ENCODE measurements around the gene NUMBL.

The NUMBL gene

DNA sequence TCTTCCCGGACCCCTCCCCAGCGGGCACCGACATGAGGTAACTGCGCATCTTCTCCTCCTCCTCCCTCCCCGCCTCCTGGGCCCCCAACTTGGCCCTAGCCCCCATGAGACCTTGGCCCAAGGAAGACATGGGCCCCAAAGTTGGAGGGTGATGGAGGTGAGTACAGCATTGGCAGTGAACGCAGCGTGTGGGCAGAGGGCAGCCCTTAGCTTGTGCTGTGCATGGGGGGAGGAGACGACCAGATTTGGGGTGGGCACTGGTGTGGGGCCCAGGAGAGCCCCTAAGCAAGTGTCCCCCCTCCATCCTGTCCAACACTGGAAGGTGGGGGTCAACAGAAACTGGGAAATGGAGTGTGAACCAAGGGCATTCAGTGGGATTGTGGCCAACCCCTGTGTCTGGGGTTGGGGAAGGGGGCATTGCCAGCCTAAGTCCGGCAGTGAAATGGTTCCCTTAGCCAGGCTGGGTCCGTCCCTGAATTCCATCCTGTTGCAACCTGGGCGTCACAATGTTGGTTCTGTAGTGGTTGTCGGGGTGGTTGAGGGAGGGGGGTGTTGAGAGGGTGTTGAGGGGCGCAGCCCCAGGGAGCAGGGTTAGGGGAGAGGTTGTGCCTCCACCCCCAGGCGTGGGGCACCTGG is 23.5 kb downstream of the NUMBL start:
- TF ChIP-seq, protein P1, sequence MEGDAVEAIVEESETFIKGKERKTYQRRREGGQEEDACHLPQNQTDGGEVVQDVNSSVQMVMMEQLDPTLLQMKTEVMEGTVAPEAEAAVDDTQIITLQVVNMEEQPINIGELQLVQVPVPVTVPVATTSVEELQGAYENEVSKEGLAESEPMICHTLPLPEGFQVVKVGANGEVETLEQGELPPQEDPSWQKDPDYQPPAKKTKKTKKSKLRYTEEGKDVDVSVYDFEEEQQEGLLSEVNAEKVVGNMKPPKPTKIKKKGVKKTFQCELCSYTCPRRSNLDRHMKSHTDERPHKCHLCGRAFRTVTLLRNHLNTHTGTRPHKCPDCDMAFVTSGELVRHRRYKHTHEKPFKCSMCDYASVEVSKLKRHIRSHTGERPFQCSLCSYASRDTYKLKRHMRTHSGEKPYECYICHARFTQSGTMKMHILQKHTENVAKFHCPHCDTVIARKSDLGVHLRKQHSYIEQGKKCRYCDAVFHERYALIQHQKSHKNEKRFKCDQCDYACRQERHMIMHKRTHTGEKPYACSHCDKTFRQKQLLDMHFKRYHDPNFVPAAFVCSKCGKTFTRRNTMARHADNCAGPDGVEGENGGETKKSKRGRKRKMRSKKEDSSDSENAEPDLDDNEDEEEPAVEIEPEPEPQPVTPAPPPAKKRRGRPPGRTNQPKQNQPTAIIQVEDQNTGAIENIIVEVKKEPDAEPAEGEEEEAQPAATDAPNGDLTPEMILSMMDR (IDR thresholded peaks at IDR 0.05; ENCODE audit: low read depth, low read length, missing control alignments): no peak
- no peak overlapping the region for H3K4me3 ChIP-seq (ENCODE audit: low read depth, low read length)
- no peak for DNase-seq (ENCODE audit: low read depth)

DNA sequence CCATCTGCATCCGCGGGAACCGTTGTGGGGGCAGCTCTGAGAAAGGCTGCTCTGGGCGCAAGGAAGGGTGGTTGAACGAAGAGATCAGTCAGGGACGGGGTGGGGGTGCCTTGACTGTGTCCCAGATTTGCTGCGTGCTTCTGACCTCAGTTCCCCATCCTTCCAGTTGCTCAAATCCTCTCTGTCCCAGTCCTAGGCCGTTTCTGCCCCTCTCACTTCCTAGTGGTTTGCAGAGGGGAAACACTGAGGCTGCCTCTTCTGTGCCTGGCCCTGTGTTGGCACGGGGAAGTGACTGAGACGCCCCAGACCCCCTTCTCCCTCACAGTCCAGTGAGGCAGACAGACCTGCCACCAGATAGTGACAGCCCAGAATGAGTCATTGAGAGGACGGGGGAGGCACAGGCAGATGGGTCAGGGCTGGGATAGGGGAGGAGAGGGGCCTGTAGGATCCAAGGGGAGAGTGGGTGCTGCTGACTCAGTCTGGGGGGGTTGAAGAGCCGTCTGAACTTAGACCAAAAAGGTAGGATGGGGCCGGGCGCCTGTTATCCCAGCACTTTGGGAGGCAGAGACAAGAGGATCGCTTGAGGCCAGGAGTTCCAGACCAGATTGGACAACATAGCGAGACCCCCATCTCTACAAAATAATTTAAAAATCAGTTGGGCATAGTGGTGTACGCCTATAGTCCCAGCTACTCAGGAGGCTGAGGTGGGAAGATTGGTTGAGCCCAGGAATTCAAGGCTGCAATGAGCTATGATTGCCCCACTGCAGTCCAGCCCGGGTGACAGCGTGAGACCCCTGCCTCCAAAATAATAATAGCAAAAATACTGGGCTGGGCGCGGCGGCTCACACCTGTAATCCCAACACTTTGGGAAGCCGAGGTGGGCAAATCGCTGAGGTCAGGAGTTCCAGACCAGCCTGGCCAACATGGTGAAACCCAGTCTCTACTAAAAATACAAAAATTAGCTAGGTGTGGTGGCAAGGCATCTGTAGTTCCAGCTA is 26.5 kb downstream of the NUMBL start:
- peak overlapping the region; percentile 58 for H3K4me3 ChIP-seq (ENCODE audit: low read depth, low read length)
- TF ChIP-seq, protein P1 (IDR thresholded peaks at IDR 0.05; ENCODE audit: low read depth, low read length, missing control alignments): no peak
- no peak for DNase-seq (ENCODE audit: low read depth)

DNA sequence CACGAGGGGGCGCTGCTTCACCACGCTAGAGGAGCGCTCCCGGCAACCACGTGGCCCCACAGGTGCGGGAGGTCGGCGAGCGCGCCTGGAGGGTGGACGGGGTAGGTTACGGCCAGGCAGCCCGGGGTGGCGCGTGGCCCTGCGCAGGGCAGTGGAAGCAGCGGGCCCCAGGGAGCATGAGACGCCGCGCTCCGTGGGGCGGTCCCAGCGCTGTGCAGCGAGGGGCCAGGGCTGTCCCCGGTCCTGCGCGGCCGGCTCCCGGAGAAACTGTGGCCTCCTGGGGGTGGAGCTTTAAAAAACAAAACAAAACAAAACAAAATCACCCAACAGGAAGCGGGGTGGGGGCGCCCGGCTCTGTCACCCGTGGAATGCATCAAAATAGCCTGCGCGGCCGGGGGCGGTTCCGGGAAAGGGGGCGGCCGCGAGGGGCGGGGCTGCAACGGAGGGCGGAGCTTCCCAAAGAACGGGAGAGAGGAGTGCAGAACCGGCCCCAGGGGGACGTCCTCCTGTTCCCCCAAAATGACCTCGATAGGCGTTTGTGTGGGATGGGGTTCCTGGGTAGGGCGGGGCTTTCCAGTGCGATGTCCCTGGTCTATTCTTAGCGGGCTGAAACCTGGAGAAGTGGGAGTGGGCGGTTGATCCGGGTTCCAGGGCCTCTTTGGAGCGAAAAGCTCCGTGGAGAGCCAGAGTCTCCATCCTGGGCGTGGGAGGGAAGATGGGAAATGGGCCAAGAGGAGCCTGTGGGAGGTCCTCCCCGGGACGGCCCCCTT is 27.3 kb downstream of the NUMBL start:
- H3K4me3 ChIP-seq (ENCODE audit: low read depth, low read length): peak overlapping the region; percentile 58
- TF ChIP-seq, protein P1 (IDR thresholded peaks at IDR 0.05; ENCODE audit: low read depth, low read length, missing control alignments): peak; percentile 78
- DNase-seq (ENCODE audit: low read depth): no peak

DNA sequence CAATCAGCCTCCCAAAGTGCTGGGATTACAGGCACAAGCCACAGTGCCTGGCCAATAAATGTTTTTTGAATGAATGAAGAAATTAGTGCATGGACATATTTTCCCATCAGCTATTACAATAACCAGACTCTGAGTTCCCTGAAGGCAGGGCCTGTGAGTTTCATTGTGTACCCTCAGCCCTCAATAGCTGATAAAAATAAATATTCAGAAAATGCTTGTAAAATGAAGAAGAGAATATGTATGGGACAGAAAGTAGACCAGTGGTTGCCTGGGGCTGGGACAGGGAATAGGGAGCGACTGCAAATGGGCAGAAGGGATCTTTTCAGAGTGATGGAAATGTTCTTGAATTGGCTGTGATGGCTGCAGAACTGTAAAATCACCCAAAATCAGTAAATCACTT is 28.8 kb downstream of the NUMBL start:
- no peak overlapping the region for H3K4me3 ChIP-seq (ENCODE audit: low read depth, low read length)
- no peak for DNase-seq (ENCODE audit: low read depth)
- TF ChIP-seq, protein P1 (IDR thresholded peaks at IDR 0.05; ENCODE audit: low read depth, low read length, missing control alignments): no peak

DNA sequence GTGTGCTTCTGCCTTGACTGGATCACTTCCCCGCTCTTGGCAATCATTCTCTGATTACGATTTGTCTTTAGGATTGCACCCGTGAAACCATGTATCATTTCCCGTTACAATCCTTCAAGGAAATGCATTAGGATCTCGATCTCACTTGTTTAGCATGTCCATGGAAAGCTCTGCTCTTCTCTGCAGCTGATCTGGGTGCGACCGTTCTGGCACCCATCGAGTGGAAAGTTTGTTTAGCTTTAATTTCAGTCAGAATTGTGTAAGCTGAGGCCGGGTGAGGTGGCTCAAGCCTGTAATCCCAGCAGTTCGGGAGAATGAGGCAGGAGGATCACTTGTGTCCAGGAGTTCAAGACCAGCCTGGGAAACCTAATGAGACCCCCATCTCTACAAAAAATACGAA is 30.9 kb downstream of the NUMBL start:
- TF ChIP-seq, protein P1 (IDR thresholded peaks at IDR 0.05; ENCODE audit: low read depth, low read length, missing control alignments): no peak
- DNase-seq (ENCODE audit: low read depth): no peak
- no peak overlapping the region for H3K4me3 ChIP-seq (ENCODE audit: low read depth, low read length)

DNA sequence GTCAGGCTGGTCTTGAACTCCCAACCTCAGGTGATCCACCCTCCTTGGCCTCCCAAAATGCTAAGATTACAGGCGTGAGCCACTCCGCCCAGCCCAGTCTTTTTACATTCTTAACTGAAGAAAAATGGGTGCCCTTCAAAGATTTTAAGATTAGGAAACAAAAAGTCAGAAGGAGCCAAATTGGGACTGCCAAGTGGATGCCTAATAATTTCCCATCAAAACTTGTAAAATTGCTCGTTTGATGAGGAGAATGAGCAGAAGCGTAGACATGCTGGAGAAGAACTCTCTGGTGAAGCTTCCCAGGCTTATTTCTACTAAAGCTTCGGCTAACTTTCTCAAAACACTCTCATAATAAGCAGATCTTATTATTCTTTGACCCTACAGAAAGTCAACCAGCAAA is 31.3 kb downstream of the NUMBL start:
- no peak overlapping the region for H3K4me3 ChIP-seq (ENCODE audit: low read depth, low read length)
- TF ChIP-seq, protein P1 (IDR thresholded peaks at IDR 0.05; ENCODE audit: low read depth, low read length, missing control alignments): no peak
- no peak for DNase-seq (ENCODE audit: low read depth)

All from GM12864 (cell line).